ENCODE data around the gene AIFM1. TPM values are rescaled to one million over a fixed set of nuclear protein-coding genes. Genes with fewer than 3 reads are reported as not detected.

The AIFM1 gene
- total RNA-seq (2014; rRNA removed; shearing (Covaris generic)) = 71.0 and 77.5 TPM in 2 replicates
- 77.6 and 89.2 TPM in 2 replicates for polyA plus RNA-seq (2015; cell fraction: cytosol; rRNA removed)
- polyA plus RNA-seq (2015; cell fraction: nucleus; rRNA removed) = 30.2 and 43.9 TPM in 2 replicates

GRCh38 chrX:130165703-130166502, at the start of gene AIFM1:
TSS of gene AIFM1 (minus strand) at chrX:130165841. CDS start at chrX:130165656, 185 bp downstream.
- DNase-seq (ENCODE audit: low read depth, low spot score) = peak; percentile 94
- in situ Hi-C loops (cut with HindIII; ENCODE audit: low pct_unique_long_range_greater_than_20kb, low sequenced_read_pairs) = no loop called here

GRCh38 chrX:130213376-130213775, 47.7 kb upstream of the AIFM1 start:
- in situ Hi-C loops (cut with HindIII; ENCODE audit: low pct_unique_long_range_greater_than_20kb, low sequenced_read_pairs) = no loop called here
- DNase-seq (ENCODE audit: low read depth, low spot score) = peak; percentile 78

- DNase-seq (ENCODE audit: low read depth, low spot score) = no peak
- in situ Hi-C loops (cut with HindIII; ENCODE audit: low pct_unique_long_range_greater_than_20kb, low sequenced_read_pairs) = no loop called here
Measured at GRCh38 chrX:130212371-130212770, 46.7 kb upstream of the AIFM1 start.

- DNase-seq (ENCODE audit: low read depth, low spot score) = no peak
Measured at GRCh38 chrX:130211415-130212186, 46.0 kb upstream of the AIFM1 start.

GRCh38 chrX:130204647-130205046, 39.0 kb upstream of the AIFM1 start:
- in situ Hi-C loops (cut with HindIII; ENCODE audit: low pct_unique_long_range_greater_than_20kb, low sequenced_read_pairs) = no loop called here
- no peak for DNase-seq (ENCODE audit: low read depth, low spot score)

More at GRCh38 chrX:130211415-130212186, 46.0 kb upstream of the AIFM1 start:
- in situ Hi-C loops (cut with HindIII; ENCODE audit: low pct_unique_long_range_greater_than_20kb, low sequenced_read_pairs) = no loop called here

- peak; percentile 35 for DNase-seq (ENCODE audit: low read depth, low spot score)
- in situ Hi-C loops (cut with HindIII; ENCODE audit: low pct_unique_long_range_greater_than_20kb, low sequenced_read_pairs) = no loop called here
Measured at GRCh38 chrX:130197464-130197863, 31.8 kb upstream of the AIFM1 start.

GRCh38 chrX:130196466-130196865, 30.8 kb upstream of the AIFM1 start:
- in situ Hi-C loops (cut with HindIII; ENCODE audit: low pct_unique_long_range_greater_than_20kb, low sequenced_read_pairs) = no loop called here
- DNase-seq (ENCODE audit: low read depth, low spot score) = no peak

- in situ Hi-C loops (cut with HindIII; ENCODE audit: low pct_unique_long_range_greater_than_20kb, low sequenced_read_pairs) = no loop called here
Measured at GRCh38 chrX:130190801-130191200, 25.2 kb upstream of the AIFM1 start.

GRCh38 chrX:130186651-130187050, 21.0 kb upstream of the AIFM1 start:
- in situ Hi-C loops (cut with HindIII; ENCODE audit: low pct_unique_long_range_greater_than_20kb, low sequenced_read_pairs) = no loop called here
- no peak for DNase-seq (ENCODE audit: low read depth, low spot score)

More at GRCh38 chrX:130190801-130191200, 25.2 kb upstream of the AIFM1 start:
- no peak for DNase-seq (ENCODE audit: low read depth, low spot score)

- DNase-seq (ENCODE audit: low read depth, low spot score) = no peak
- in situ Hi-C loops (cut with HindIII; ENCODE audit: low pct_unique_long_range_greater_than_20kb, low sequenced_read_pairs) = no loop called here
Measured at GRCh38 chrX:130184857-130185256, 19.2 kb upstream of the AIFM1 start.

- in situ Hi-C loops (cut with HindIII; ENCODE audit: low pct_unique_long_range_greater_than_20kb, low sequenced_read_pairs) = no loop called here
- DNase-seq (ENCODE audit: low read depth, low spot score) = no peak
Measured at GRCh38 chrX:130184168-130184567, 18.5 kb upstream of the AIFM1 start.

GRCh38 chrX:130179579-130180215, 14.1 kb upstream of the AIFM1 start:
- no peak for DNase-seq (ENCODE audit: low read depth, low spot score)
- in situ Hi-C loops (cut with HindIII; ENCODE audit: low pct_unique_long_range_greater_than_20kb, low sequenced_read_pairs) = no loop called here

GRCh38 chrX:130179170-130179569, 13.5 kb upstream of the AIFM1 start:
- no peak for DNase-seq (ENCODE audit: low read depth, low spot score)
- in situ Hi-C loops (cut with HindIII; ENCODE audit: low pct_unique_long_range_greater_than_20kb, low sequenced_read_pairs) = no loop called here

- in situ Hi-C loops (cut with HindIII; ENCODE audit: low pct_unique_long_range_greater_than_20kb, low sequenced_read_pairs) = no loop called here
- no peak for DNase-seq (ENCODE audit: low read depth, low spot score)
Measured at GRCh38 chrX:130176942-130177341, 11.3 kb upstream of the AIFM1 start.

- no peak for DNase-seq (ENCODE audit: low read depth, low spot score)
- in situ Hi-C loops (cut with HindIII; ENCODE audit: low pct_unique_long_range_greater_than_20kb, low sequenced_read_pairs) = no loop called here
Measured at GRCh38 chrX:130176354-130176776, 10.7 kb upstream of the AIFM1 start.

- DNase-seq (ENCODE audit: low read depth, low spot score) = no peak
- in situ Hi-C loops (cut with HindIII; ENCODE audit: low pct_unique_long_range_greater_than_20kb, low sequenced_read_pairs) = no loop called here
Measured at GRCh38 chrX:130174937-130175336, 9.3 kb upstream of the AIFM1 start.

GRCh38 chrX:130174045-130174704, 8.5 kb upstream of the AIFM1 start:
- in situ Hi-C loops (cut with HindIII; ENCODE audit: low pct_unique_long_range_greater_than_20kb, low sequenced_read_pairs) = no loop called here

More at GRCh38 chrX:130174045-130174704, 8.5 kb upstream of the AIFM1 start:
- peak; percentile 76 for DNase-seq (ENCODE audit: low read depth, low spot score)
